ENCODE measurements around the gene PRC1.
A peak's percentile ranks its signal among the peaks of the same experiment; 100 is the strongest.

Gene PRC1

DNA sequence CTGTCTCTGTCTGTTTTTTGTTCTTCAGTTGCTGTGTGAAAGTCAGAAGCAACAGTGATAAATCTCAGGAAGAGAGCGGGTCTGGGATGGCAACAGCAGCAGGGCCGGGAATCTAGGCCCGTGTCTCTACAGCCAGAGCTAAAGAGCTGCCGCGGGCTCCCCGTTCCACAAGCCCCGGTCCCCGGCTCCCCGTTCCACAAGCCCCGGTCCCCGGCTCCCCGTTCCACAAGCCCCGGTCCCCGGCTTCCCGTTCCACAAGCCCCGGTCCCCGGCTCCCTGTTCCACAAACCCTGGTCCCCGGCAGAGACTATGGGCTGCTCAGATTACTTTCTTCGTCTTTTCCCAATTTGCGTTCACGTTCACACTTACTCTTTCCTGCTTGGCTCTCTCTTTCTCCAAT is 20.1 kb downstream of the PRC1 start:
- Histone ChIP-seq H3K9ac (no peak overlapping the region), H3K27me3 (no peaks in the 10 kb centered on the region), H3K9me3 (no peaks in the 10 kb centered on the region), H3K4me2 (no peak overlapping the region), H3K27ac (no peak overlapping the region), H3K4me1 (no peaks in the 10 kb centered on the region), H3K36me3 (peaks cover 100% of the 10 kb centered on the region), H4K20me1 (no peaks in the 10 kb centered on the region), H3K4me3 (no peak overlapping the region)
- no peak for TF ChIP-seq Cebpa-rat (IDR thresholded peaks at IDR 0.05)

DNA sequence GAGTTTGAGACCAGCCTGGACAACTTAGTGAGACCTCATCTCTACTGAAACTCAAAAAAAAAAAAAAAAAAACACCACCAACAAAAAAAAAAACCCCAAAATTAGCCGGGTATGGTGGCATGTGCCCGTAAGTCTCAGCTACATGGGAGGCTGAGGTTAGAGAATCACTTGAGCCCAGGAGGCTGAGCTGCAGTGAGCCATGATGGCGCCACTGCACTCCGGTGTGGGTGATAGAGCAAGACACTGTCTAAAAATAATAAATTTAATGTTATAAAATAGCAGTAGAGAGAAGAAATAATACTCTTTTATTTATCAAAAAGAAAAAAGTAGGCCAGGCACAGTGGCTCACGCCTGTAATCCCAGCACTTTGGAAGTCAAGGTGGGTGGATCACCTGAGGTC is 22.2 kb downstream of the PRC1 start:
- Histone ChIP-seq H3K4me2 (no peak overlapping the region), H3K27ac (no peak overlapping the region), H4K20me1 (no peaks in the 10 kb centered on the region), H3K36me3 (peaks cover 100% of the 10 kb centered on the region), H3K4me1 (no peaks in the 10 kb centered on the region), H3K27me3 (no peaks in the 10 kb centered on the region), H3K9me3 (no peaks in the 10 kb centered on the region), H3K9ac (no peak overlapping the region), H3K4me3 (no peak overlapping the region)
- no peak for TF ChIP-seq Cebpa-rat (IDR thresholded peaks at IDR 0.05)

DNA sequence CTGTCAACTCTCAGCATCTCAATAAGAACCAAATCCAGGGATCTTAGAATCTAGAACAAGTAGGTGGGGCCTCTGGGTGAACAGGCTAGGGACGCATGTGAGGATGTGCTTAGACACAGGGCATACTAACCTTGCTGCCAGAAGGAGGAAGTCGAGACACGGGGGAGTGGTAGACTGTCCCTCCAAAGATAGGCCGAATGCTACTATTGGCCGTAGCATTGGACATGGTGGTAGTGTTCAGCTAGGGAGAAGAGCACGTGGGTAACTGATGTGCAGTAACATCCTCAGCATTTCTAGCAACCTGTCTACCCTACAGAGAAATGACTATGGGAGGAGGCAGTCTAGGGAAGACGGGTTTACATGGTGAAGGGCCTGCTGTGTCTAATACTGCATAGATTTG is 24.1 kb downstream of the PRC1 start:
- H3K9ac ChIP-seq, result no peak overlapping the region
- H3K4me3 ChIP-seq, result no peak overlapping the region
- TF ChIP-seq Cebpa-rat (IDR thresholded peaks at IDR 0.05), result no peak
- H3K36me3 ChIP-seq, result peaks cover 100% of the 10 kb centered on the region
- H3K4me2 ChIP-seq, result no peak overlapping the region
- no peaks in the 10 kb centered on the region for H3K9me3 ChIP-seq
- no peaks in the 10 kb centered on the region for H4K20me1 ChIP-seq
- H3K27ac ChIP-seq, result no peak overlapping the region
- no peaks in the 10 kb centered on the region for H3K27me3 ChIP-seq
- no peaks in the 10 kb centered on the region for H3K4me1 ChIP-seq

DNA sequence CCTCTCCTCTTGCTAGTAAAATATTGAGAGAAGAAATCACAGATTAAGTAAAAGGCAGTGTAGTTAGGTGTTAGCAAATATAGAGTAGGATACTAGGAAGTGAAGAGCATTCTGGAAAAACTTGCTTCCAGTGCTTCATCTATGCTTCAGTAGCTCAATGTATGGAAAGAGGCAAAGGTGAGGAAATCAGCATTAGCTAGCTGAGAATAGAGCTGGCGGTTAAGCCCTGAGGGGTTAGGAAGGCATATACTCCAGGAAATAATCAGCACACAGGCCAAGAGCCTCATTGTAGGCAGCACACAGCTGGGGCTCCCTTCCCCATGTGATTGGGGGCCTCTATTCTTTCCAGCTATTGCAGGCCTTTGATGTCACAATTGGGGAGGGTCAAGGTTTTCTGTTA is 25.9 kb downstream of the PRC1 start:
- no peaks in the 10 kb centered on the region for H3K4me1 ChIP-seq
- H3K36me3 ChIP-seq, result peaks cover 98% of the 10 kb centered on the region
- H3K4me2 ChIP-seq, result no peak overlapping the region
- H4K20me1 ChIP-seq, result no peaks in the 10 kb centered on the region
- H3K9me3 ChIP-seq, result no peaks in the 10 kb centered on the region
- H3K4me3 ChIP-seq, result no peak overlapping the region
- H3K9ac ChIP-seq, result no peak overlapping the region
- H3K27me3 ChIP-seq, result no peaks in the 10 kb centered on the region
- no peak for TF ChIP-seq Cebpa-rat (IDR thresholded peaks at IDR 0.05)
- no peak overlapping the region for H3K27ac ChIP-seq

DNA sequence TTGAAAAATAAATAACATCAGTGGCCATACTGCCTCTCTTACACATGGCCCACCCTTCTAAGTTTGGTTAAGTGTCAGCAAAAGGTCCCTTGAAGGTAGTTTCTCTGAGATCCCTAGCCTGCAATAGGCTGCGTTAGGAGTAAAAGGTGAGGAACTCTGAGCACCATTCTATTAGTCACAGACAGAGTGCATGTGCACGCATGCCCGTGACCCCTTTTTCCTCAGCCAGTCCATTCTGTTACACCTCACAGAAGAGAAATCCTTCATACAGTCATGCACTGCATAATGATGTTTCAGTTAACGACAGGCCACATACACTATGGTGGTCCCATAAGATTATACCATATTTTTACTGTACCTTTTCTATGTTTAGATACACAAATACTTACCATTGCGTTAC is 27.1 kb downstream of the PRC1 start:
- TF ChIP-seq Cebpa-rat (IDR thresholded peaks at IDR 0.05), result no peak
- Histone ChIP-seq H3K27ac (no peak overlapping the region), H3K9ac (no peak overlapping the region), H3K4me2 (no peak overlapping the region), H3K9me3 (no peaks in the 10 kb centered on the region), H3K36me3 (peaks cover 98% of the 10 kb centered on the region), H4K20me1 (no peaks in the 10 kb centered on the region), H3K4me3 (no peak overlapping the region), H3K4me1 (no peaks in the 10 kb centered on the region), H3K27me3 (no peaks in the 10 kb centered on the region)

DNA sequence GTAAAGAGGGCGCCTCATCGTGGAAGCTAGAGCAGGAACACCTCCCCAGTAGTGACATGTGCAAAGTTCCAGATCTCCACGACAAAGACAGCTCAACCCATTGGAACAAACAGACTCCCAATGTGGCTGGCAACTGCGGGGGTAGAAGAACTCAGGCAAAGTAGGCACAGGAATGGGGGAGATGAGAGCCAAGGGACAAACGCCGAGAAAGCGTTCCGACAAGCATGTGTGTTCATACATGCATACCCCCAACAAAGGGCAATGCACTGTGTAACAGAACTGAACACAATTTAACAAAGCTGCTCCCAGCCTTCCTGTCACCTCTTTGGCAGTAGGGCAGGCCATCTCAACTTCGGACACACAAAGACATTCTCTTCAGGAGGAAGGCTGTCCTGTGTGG is 28.1 kb downstream of the PRC1 start:
- H3K9ac ChIP-seq, result no peak overlapping the region
- no peak overlapping the region for H3K27ac ChIP-seq
- peaks cover 98% of the 10 kb centered on the region for H3K36me3 ChIP-seq
- H3K9me3 ChIP-seq, result no peaks in the 10 kb centered on the region
- H4K20me1 ChIP-seq, result peaks cover 3% of the 10 kb centered on the region
- peaks cover 4% of the 10 kb centered on the region for H3K4me1 ChIP-seq
- no peak overlapping the region for H3K4me2 ChIP-seq
- no peak for TF ChIP-seq Cebpa-rat (IDR thresholded peaks at IDR 0.05)
- H3K27me3 ChIP-seq, result no peaks in the 10 kb centered on the region
- no peak overlapping the region for H3K4me3 ChIP-seq

DNA sequence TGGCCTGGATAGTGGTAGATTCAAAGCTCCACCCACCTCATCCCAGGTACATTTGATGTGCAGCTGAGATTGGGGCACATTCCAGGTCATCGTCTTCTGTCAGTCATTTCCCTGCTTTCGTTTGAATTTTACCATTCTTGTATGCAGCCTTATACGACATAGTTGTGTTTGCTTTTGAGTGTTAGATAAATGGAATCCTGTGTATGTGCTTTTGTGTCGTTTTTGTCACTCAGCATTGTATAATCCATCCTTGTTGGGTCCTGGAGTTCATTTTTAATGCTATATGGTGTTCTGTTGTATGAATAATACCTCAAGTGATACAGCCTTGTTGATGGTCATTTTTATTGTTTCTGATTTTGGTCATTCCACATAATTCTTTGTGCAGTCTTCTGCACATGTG is 32.3 kb downstream of the PRC1 start:
- Histone ChIP-seq H3K36me3 (peaks cover 89% of the 10 kb centered on the region), H3K27me3 (no peaks in the 10 kb centered on the region), H3K4me2 (no peak overlapping the region), H3K4me1 (peaks cover 29% of the 10 kb centered on the region), H4K20me1 (peaks cover 40% of the 10 kb centered on the region), H3K9ac (no peak overlapping the region), H3K9me3 (no peaks in the 10 kb centered on the region), H3K27ac (no peak overlapping the region), H3K4me3 (no peak overlapping the region)
- TF ChIP-seq Cebpa-rat (IDR thresholded peaks at IDR 0.05), result no peak

DNA sequence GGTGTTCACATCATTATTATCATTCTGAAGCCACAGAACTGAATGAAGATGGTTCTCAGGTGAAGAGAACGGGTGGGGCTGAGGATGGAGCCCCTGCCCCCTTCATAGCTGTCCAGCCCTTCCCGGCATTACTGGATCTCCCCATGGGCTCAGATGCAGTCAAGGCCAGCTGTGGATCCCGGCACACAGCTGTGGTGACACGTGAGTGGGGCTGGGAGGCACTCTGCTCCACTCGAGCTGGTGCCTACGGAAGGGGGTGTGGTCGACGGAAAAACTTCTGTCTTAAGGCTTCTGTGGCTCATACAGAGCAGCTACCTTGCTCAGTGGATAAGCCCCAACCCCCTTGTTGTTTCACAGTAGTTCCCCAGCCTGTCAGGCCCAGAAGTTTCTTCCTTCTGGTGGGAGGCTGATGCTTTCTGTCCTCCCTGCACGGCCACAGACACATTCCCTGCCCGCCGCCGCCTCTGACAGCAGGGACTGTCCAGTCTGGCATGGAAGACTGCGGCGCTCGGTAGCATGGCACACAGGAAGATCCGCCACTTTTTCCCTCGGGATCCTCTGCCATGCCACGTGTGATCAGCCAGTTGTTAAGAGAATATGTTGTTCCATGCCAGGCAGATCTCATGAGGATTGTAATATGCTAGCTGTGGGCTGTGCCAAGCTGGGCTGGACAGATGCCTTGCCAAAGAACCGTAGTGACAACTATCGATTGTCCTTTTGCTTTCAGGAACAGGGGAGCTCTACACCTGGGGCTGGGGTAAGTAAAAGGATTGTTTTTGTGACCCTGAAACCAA is 33.8 kb downstream of the PRC1 start:
- H3K27me3 ChIP-seq, result no peaks in the 10 kb centered on the region
- H3K36me3 ChIP-seq, result peaks cover 74% of the 10 kb centered on the region
- peak overlapping the region; percentile 42; the same call in 1 of the 2 replicates for H3K9ac ChIP-seq
- no peaks in the 10 kb centered on the region for H3K9me3 ChIP-seq
- peaks cover 45% of the 10 kb centered on the region for H3K4me1 ChIP-seq
- H3K4me2 ChIP-seq, result peak overlapping the region; percentile 62
- H3K27ac ChIP-seq, result peak overlapping the region; percentile 42; the same call in 1 of the 2 replicates
- peaks cover 48% of the 10 kb centered on the region for H4K20me1 ChIP-seq
- TF ChIP-seq Cebpa-rat (IDR thresholded peaks at IDR 0.05), result no peak
- no peak overlapping the region for H3K4me3 ChIP-seq

DNA sequence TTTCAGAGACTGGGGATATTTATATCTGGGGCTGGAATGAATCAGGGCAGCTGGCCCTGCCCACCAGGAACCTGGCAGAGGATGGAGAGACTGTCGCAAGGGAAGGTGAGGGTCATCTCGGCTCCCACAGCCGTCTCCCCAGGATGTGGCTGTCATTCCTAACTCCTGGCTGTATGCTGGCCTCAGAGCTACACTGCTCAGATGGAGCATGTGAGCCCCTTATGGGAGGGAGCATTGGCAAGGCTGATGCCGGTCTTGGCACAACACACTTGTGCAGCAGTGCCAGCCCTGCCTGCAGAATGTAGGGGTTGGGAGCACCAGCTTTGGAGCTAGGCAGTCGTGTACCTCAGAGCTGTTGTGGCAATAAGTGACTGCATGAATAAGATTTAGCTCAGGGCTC is 34.4 kb downstream of the PRC1 start:
- Histone ChIP-seq H3K36me3 (peaks cover 68% of the 10 kb centered on the region), H3K27ac (no peak overlapping the region), H3K4me2 (peak overlapping the region; percentile 62), H3K27me3 (no peaks in the 10 kb centered on the region), H3K4me1 (peaks cover 48% of the 10 kb centered on the region), H3K4me3 (no peak overlapping the region), H3K9ac (0 out of 2 replicates have a peak overlapping the region, but pooled peaks have one; percentile 42), H3K9me3 (no peaks in the 10 kb centered on the region), H4K20me1 (peaks cover 52% of the 10 kb centered on the region)
- TF ChIP-seq Cebpa-rat (IDR thresholded peaks at IDR 0.05), result no peak

DNA sequence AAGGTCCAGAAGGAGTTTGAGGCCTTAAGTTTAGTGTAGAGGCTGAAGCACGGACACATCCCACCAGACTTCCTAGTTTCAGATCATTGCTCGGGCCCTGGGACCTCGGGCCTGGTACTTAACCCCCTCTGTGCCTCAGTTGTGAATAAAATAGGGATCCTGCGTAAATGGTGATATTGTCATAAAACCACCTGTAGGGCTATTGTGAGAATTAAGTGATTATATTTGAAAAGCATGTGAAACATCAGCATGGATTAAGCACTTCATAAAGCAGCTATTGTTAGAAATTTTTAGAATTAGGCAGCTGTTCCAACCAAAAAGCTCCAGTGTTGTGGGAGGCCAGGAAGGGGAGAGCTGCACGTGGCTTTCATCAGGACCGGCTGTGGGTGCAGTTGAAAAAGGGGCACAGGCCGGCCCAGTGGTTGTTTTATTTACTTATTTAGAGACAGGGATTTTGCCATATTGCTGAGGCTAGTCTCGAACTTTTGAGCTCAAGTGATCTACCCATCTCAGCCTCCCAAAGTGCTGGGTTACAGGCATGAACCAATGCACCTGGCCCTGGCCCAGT is 35.2 kb downstream of the PRC1 start:
- no peak overlapping the region for H3K4me3 ChIP-seq
- H3K4me1 ChIP-seq, result peaks cover 53% of the 10 kb centered on the region
- no peak for TF ChIP-seq Cebpa-rat (IDR thresholded peaks at IDR 0.05)
- no peak overlapping the region for H3K27ac ChIP-seq
- no peak overlapping the region for H3K9ac ChIP-seq
- no peaks in the 10 kb centered on the region for H3K9me3 ChIP-seq
- H3K27me3 ChIP-seq, result no peaks in the 10 kb centered on the region
- H4K20me1 ChIP-seq, result peaks cover 52% of the 10 kb centered on the region
- no peak overlapping the region for H3K4me2 ChIP-seq
- H3K36me3 ChIP-seq, result peaks cover 64% of the 10 kb centered on the region
